Effector CD4-positive, alpha-beta T cell (primary cell): ENCODE results near the gene KRT35. TPM values are rescaled to one million over a fixed set of nuclear protein-coding genes. Genes with fewer than 3 reads are reported as not detected.

Experiments
- DNase-seq: peaks from one replicate; pipeline ENCODE4 v3.0.0-alpha.2; 2020
- total RNA-seq: gene quantifications from one replicate; lab custom pipeline; 2026; lab: John Stamatoyannopoulos, UW

The KRT35 gene
- total RNA-seq: not detected

GRCh38 chr17:41481036-41481435 is at the start of gene KRT35:
Gene KRT35 (minus strand): TSS chr17:41481151. CDS start chr17:41481097, 54 bp downstream.
- DNase-seq: no peak

GRCh38 chr17:41530062-41531048 is 49.4 kb upstream of the KRT35 start:
- no peak for DNase-seq

GRCh38 chr17:41529491-41529915 is 48.6 kb upstream of the KRT35 start:
- no peak for DNase-seq

GRCh38 chr17:41528959-41529353 is 48.0 kb upstream of the KRT35 start:
- DNase-seq: no peak

- DNase-seq: no peak
Observed at GRCh38 chr17:41527063-41528023, 46.4 kb upstream of the KRT35 start.

- no peak for DNase-seq
Observed at GRCh38 chr17:41524261-41524660, 43.3 kb upstream of the KRT35 start.

- DNase-seq: no peak
Observed at GRCh38 chr17:41523787-41524186, 42.8 kb upstream of the KRT35 start.

GRCh38 chr17:41523225-41523593 is 42.3 kb upstream of the KRT35 start:
- no peak for DNase-seq

- DNase-seq: no peak
Observed at GRCh38 chr17:41522301-41523224, 41.6 kb upstream of the KRT35 start.

- no peak for DNase-seq
Observed at GRCh38 chr17:41521574-41522261, 40.8 kb upstream of the KRT35 start.

GRCh38 chr17:41520821-41521521 is 40.0 kb upstream of the KRT35 start:
- no peak for DNase-seq

- no peak for DNase-seq
Observed at GRCh38 chr17:41519501-41520224, 38.7 kb upstream of the KRT35 start.

GRCh38 chr17:41518789-41519449 is 38.0 kb upstream of the KRT35 start, which contains the start of gene KRT15:
Gene KRT15 (minus strand): TSS chr17:41518890. CDS start chr17:41518827, 63 bp downstream.
- DNase-seq: no peak

- DNase-seq: no peak
Observed at GRCh38 chr17:41518031-41518430, 37.1 kb upstream of the KRT35 start.

- no peak for DNase-seq
Observed at GRCh38 chr17:41516830-41517283, 35.9 kb upstream of the KRT35 start.

GRCh38 chr17:41516147-41516829 is 35.3 kb upstream of the KRT35 start:
- no peak for DNase-seq

- DNase-seq: no peak
Observed at GRCh38 chr17:41513168-41513547, 32.2 kb upstream of the KRT35 start.

- DNase-seq: no peak
Observed at GRCh38 chr17:41512546-41513167, 31.7 kb upstream of the KRT35 start.
